Fibroblast of skin of left biceps (primary cell): ENCODE measurements around the gene CGNL1.

Source experiments
- DNase-seq, 2 experiments: peaks; one replicate each; pipeline ENCODE4 v3.0.0-alpha.2; 2013; ENCODE audit warnings: low read depth in 2 of 2

The CGNL1 gene, protein sequence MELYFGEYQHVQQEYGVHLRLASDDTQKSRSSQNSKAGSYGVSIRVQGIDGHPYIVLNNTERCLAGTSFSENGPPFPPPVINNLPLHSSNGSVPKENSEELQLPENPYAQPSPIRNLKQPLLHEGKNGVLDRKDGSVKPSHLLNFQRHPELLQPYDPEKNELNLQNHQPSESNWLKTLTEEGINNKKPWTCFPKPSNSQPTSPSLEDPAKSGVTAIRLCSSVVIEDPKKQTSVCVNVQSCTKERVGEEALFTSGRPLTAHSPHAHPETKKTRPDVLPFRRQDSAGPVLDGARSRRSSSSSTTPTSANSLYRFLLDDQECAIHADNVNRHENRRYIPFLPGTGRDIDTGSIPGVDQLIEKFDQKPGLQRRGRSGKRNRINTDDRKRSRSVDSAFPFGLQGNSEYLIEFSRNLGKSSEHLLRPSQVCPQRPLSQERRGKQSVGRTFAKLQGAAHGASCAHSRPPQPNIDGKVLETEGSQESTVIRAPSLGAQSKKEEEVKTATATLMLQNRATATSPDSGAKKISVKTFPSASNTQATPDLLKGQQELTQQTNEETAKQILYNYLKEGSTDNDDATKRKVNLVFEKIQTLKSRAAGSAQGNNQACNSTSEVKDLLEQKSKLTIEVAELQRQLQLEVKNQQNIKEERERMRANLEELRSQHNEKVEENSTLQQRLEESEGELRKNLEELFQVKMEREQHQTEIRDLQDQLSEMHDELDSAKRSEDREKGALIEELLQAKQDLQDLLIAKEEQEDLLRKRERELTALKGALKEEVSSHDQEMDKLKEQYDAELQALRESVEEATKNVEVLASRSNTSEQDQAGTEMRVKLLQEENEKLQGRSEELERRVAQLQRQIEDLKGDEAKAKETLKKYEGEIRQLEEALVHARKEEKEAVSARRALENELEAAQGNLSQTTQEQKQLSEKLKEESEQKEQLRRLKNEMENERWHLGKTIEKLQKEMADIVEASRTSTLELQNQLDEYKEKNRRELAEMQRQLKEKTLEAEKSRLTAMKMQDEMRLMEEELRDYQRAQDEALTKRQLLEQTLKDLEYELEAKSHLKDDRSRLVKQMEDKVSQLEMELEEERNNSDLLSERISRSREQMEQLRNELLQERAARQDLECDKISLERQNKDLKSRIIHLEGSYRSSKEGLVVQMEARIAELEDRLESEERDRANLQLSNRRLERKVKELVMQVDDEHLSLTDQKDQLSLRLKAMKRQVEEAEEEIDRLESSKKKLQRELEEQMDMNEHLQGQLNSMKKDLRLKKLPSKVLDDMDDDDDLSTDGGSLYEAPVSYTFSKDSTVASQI

DNA sequence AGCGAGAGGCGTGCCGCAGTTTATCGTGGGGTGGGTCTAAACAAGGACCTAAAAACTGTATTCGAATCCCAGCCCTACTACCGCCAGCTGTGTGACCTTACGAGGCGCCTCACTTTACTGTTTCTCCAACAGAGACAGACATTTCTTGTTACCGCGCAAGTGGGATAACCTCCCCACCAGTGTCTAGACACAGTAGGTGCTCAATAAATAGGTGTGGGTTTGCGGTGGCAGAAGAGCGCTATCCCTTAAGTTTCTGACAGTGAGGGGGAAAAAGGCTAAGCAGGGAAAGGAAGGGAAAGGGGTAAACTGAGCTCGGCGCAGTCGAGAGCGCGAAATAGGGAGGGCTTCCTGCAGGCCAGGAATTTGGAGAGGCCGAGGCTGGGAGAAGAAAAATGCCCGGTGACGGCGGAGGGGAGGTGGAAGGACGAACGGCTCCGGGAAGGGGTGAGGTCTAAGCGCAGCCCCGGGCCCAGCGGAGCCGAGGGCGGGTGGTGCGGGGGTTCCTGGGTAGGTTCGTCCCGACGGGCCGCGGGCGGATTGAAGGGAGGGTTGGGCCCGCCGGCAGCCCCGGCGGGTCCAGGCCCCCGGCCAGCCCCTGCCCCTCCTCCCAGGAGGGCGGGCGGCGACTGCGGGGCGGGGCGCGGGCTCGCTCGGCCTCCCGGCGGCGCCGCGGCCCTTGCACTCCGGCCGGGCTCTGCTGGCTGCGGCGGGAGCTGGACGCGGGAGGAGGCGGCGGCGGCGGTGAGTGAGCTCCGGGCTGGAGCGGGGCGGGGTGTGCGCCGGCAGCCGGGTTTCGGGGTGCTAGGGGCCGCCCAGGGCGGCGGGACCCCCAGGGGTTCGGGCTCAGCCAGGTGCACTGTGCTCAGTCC, at the start of gene CGNL1:
Gene CGNL1, plus strand, starts transcription at position 679 of the 869 bp plus-strand sequence. CDS start 61,495 bp downstream, outside the sequence.
- DNase-seq = no peak

- DNase-seq = peak; percentile 47
These were observed 48.3 kb upstream of the CGNL1 start for GRCh38 chr15:57327985-57328471.

GRCh38 chr15:57328479-57328878, 47.8 kb upstream of the CGNL1 start:
- DNase-seq = no peak

- no peak for DNase-seq
These were observed 47.4 kb upstream of the CGNL1 start for GRCh38 chr15:57328897-57329296.

- DNase-seq = no peak
These were observed 46.5 kb upstream of the CGNL1 start for GRCh38 chr15:57329582-57330367.

- no peak for DNase-seq
These were observed 45.5 kb upstream of the CGNL1 start for GRCh38 chr15:57330619-57331340.

- no peak for DNase-seq
These were observed 44.0 kb upstream of the CGNL1 start for GRCh38 chr15:57332326-57332725.

- no peak for DNase-seq
These were observed 42.8 kb upstream of the CGNL1 start for GRCh38 chr15:57333487-57333886.

DNA sequence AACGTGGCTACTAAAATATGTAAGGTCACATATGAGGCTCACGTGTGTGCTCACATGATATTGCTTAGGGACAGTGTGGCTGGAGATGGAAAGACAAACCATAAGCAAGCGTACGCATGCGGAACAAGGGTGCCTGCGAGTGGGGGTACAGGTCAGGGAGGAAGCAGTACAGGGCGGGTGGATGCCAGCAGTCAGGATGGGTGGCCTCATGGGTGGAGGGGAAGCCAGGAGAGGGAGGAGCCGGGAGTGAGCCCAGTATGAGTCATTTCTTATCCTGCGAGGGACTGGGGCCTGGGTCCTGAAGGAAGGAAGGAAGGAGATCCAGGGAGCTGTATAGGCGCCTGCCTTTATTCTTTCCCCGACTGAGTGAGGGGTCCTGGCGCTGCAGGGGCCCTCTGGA, 42.0 kb upstream of the CGNL1 start:
- DNase-seq = no peak

DNA sequence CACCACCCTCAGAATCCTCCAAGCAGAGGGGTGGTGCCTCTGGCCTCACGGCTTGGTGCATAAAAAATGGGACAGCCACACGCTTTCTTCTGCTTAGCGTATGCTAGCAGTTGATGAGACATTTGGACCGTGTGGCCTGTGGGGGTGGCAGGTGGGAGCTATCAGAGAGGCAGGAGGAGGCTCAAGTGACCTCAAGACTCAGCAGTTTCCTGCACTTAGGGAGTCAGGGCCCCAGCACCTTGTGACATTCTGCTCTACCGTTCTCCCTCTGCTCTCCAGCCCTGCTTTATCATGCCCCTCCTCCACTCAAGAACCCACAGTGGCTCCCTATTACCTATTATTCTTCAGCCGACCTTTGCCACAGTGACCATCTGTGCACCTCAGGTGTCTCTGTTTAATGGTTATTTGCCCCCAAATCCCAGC, 41.0 kb upstream of the CGNL1 start:
- DNase-seq = no peak

- no peak for DNase-seq
These were observed 40.6 kb upstream of the CGNL1 start for GRCh38 chr15:57335719-57336118.

DNA sequence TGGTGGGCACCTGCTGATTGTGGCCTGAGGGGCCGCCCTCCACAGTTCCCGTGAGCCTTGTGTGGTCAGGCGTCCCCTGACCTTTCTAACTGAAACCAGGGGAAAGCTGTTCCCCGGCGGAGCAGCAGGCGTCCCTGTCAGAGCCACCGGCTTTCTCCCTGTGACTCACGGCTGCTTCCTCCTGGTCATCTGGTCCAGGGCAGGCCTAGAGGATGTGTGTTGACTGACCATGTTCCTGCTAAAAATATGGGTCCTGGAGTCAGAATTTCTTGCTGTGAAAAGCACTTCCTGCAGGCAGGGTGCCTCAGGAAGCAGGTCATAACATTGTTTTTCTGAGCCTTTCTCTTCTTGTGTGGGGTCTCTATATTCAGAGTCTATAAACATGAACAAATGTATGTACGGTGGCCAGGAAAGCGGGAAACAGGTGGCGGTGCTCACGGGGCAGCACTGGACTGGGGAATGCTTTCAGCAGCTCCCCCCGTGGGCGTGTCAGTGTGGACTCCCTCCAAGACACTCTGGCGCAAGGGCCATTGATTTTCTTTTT, 38.4 kb upstream of the CGNL1 start:
- no peak for DNase-seq

GRCh38 chr15:57339321-57339720, 37.0 kb upstream of the CGNL1 start:
- no peak for DNase-seq

- no peak for DNase-seq
These were observed 35.5 kb upstream of the CGNL1 start for GRCh38 chr15:57340682-57341259.

DNA sequence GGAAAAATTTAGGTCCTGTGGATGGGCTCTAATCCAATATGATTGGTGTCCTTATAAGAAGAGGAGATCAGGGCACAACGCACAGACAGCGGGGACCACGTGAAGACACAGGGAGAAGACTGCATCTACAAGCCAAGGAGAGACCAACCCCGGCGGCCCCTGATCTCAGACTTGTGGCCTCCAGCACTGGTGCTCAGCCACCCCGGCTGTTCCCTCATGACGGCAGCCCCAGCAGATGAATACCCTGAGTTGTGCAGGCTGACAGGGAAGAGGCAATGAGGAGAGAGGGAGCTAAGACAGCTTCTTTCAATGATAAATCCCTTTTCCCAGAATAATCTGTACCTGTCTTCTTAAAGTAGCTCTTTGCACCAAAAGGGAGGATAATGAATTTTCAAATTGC, 33.3 kb upstream of the CGNL1 start:
- no peak for DNase-seq

- no peak for DNase-seq
These were observed 32.8 kb upstream of the CGNL1 start for GRCh38 chr15:57343498-57343897.

DNA sequence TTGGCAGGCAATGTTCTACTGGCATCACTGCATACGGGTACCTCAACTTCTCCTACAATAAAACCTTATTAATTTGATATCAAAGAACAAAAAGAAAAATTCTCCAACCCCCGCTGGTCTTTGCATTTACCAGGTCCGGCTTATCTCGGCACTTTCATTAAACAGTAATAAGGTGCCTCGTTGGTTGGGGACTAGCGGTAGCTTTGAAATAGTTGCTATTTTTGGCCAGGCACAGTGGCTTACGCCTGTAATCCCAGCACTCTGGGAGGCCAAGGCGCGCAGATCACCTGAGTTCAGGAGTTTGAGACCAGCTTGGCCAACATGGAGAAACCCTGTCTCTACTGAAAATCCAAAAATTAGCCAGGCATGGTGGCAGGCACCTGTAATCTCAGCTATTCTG, 32.0 kb upstream of the CGNL1 start:
- DNase-seq = no peak

- no peak for DNase-seq
These were observed 30.7 kb upstream of the CGNL1 start for GRCh38 chr15:57345584-57345983.

GRCh38 chr15:57348081-57348480, 28.2 kb upstream of the CGNL1 start:
- no peak for DNase-seq
